ENCODE results near the gene IRF2BP2. TPM values are rescaled to one million over a fixed set of nuclear protein-coding genes. Genes with fewer than 3 reads are reported as not detected.

IRF2BP2 gene
- total and polyA plus RNA-seq, 4 experiments from 2014 or later: 23.9 to 164 (median 103) TPM

GRCh38 chr1:234582681-234583301, 27.2 kb downstream of the IRF2BP2 start:
- CTCF ChIA-PET (ENCODE audit: partially characterized antibody): interaction anchor here (1.2 kb wide), 1 partner anchor 83 kb away, joined by 3 read pairs; no protein-coding TSS in a partner anchor
- no peaks in the 10 kb centered on the region for H3K9me3 ChIP-seq (ENCODE audit: control insufficient read depth in 1 of 2, low read length in 2 of 2)
- peaks cover 1 to 4% of the 10 kb centered on the region in 2 donors for H3K27me3 Mint-ChIP-seq
- DNase-seq: no peak
- H3K27ac ChIP-seq (ENCODE audit: low read depth, low read length): no peak overlapping the region
- no peak overlapping the region for H3K4me3 Mint-ChIP-seq
- no peak overlapping the region for H3K27ac Mint-ChIP-seq
- H3K36me3 ChIP-seq (ENCODE audit: insufficient read depth, low read length): no peaks in the 10 kb centered on the region
- no peaks in the 10 kb centered on the region for H3K4me1 ChIP-seq (ENCODE audit: insufficient read depth, low read length)
- H3K4me3 ChIP-seq (ENCODE audit: low read length in 2 of 2): no peak overlapping the region
- intact Hi-C loops (cut with micrococcal nuclease): no loop called here
- H3K36me3 Mint-ChIP-seq: no peaks in the 10 kb centered on the region
- no peaks in the 10 kb centered on the region for H3K9me3 Mint-ChIP-seq
- POLR2A ChIA-PET (ENCODE audit: partially characterized antibody): interaction anchor here (0.6 kb wide), 1 partner anchor 108 kb away, joined by 3 read pairs; no protein-coding TSS in a partner anchor
- H3K4me1 Mint-ChIP-seq: peaks cover 0 to 2% (median 0%) of the 10 kb centered on the region in 4 donors
- no peaks in the 10 kb centered on the region for H3K27me3 ChIP-seq (ENCODE audit: insufficient read depth, low read length)

DNA sequence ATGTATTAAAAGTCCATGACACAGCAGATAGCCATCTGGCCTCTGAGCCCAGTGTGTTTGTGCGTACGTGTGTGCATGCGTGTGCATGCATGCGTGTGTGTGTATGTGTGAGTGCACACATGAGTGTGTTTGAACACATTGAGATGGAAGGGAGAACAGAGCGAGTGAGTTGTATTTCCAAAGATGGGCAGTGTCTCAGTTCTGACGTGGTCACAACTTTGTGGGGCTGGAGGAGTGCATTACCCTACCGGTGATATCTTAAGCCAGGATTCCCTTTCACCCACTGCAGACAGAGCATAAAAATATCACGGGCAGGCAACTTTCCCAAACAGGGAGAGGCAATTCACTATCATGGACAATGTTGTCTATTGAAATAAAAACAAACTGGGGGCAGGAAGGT, 27.8 kb downstream of the IRF2BP2 start:
- Histone ChIP-seq H3K9me3 (ENCODE audit: control insufficient read depth in 1 of 2, low read length in 2 of 2) (no peaks in the 10 kb centered on the region), H3K27me3 (ENCODE audit: insufficient read depth, low read length) (no peaks in the 10 kb centered on the region), H3K27ac (ENCODE audit: low read depth, low read length) (no peak overlapping the region), H3K36me3 (ENCODE audit: insufficient read depth, low read length) (no peaks in the 10 kb centered on the region), H3K4me1 (ENCODE audit: insufficient read depth, low read length) (no peaks in the 10 kb centered on the region), H3K4me3 (ENCODE audit: low read length in 2 of 2) (no peak overlapping the region)
- intact Hi-C loops (cut with micrococcal nuclease): no loop called here
- H3K36me3 Mint-ChIP-seq: no peaks in the 10 kb centered on the region
- ChIA-PET CTCF (ENCODE audit: partially characterized antibody) (no interaction called here), POLR2A (ENCODE audit: partially characterized antibody) (interaction anchor here (0.6 kb wide), 1 partner anchor 109 kb away, joined by 3 read pairs; no protein-coding TSS in a partner anchor)
- H3K4me3 Mint-ChIP-seq: no peak overlapping the region
- H3K9me3 Mint-ChIP-seq: no peaks in the 10 kb centered on the region
- DNase-seq: no peak
- peak overlapping the region in 1 of 7 donors; percentile 67 for H3K27ac Mint-ChIP-seq
- peaks cover 0 to 2% (median 0%) of the 10 kb centered on the region in 4 donors for H3K4me1 Mint-ChIP-seq
- peaks cover 1 to 4% of the 10 kb centered on the region in 2 donors for H3K27me3 Mint-ChIP-seq

DNA sequence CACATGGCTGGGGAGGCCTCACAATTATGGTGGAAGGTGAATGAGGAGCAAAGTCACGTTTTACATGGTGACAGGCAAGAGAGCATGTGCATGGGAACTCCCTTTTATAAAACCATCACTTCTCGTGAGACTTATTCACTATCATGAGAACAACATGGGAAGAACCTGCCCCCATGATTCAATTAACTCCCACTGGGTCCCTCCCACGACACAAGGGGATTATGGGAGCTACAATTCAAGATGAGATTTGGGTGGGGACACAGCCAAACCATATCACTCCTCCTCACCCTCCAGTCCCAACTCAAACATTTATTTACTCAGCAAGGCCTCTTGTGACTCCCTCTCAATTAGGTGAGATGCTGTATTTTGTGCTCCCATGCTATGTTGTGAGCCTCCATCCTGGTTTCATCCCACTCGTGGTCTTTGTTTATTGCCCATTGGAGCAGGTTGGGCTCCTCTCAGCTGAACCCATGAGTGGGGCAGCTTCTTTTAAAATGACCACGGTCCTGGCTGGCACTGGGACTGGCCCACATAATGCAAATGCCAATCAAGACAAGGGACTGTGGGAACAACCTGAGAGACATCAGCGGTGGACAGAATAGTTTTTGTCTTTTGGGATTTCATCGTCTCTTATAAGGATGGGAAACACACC, 28.8 kb downstream of the IRF2BP2 start:
- H3K27ac ChIP-seq (ENCODE audit: low read depth, low read length): no peak overlapping the region
- H3K9me3 Mint-ChIP-seq: no peaks in the 10 kb centered on the region
- no peaks in the 10 kb centered on the region for H3K27me3 ChIP-seq (ENCODE audit: insufficient read depth, low read length)
- CTCF ChIA-PET (ENCODE audit: partially characterized antibody): interaction anchor here (0.6 kb wide), 1 partner anchor 242 kb away, joined by 3 read pairs; no protein-coding TSS in a partner anchor
- no peak overlapping the region for H3K4me3 ChIP-seq (ENCODE audit: low read length in 2 of 2)
- no peaks in the 10 kb centered on the region for H3K36me3 Mint-ChIP-seq
- no peaks in the 10 kb centered on the region for H3K9me3 ChIP-seq (ENCODE audit: control insufficient read depth in 1 of 2, low read length in 2 of 2)
- H3K27me3 Mint-ChIP-seq: peaks cover 1 to 4% of the 10 kb centered on the region in 2 donors
- no peak for DNase-seq
- H3K36me3 ChIP-seq (ENCODE audit: insufficient read depth, low read length): no peaks in the 10 kb centered on the region
- H3K4me1 ChIP-seq (ENCODE audit: insufficient read depth, low read length): no peaks in the 10 kb centered on the region
- intact Hi-C loops (cut with micrococcal nuclease): no loop called here
- peaks cover 0 to 2% (median 0%) of the 10 kb centered on the region in 4 donors for H3K4me1 Mint-ChIP-seq
- POLR2A ChIA-PET (ENCODE audit: partially characterized antibody): no interaction called here
- no peak overlapping the region for H3K27ac Mint-ChIP-seq
- no peak overlapping the region for H3K4me3 Mint-ChIP-seq

- H3K9me3 ChIP-seq (ENCODE audit: control insufficient read depth in 1 of 2, low read length in 2 of 2): no peaks in the 10 kb centered on the region
- H3K9me3 Mint-ChIP-seq: no peaks in the 10 kb centered on the region
- H3K36me3 ChIP-seq (ENCODE audit: insufficient read depth, low read length): no peaks in the 10 kb centered on the region
- peaks cover 0 to 2% (median 0%) of the 10 kb centered on the region in 4 donors for H3K4me1 Mint-ChIP-seq
- no peak overlapping the region for H3K4me3 Mint-ChIP-seq
- DNase-seq: no peak
- H3K4me3 ChIP-seq (ENCODE audit: low read length in 2 of 2): no peak overlapping the region
- H3K36me3 Mint-ChIP-seq: no peaks in the 10 kb centered on the region
- no peak overlapping the region for H3K27ac Mint-ChIP-seq
- POLR2A ChIA-PET (ENCODE audit: partially characterized antibody): no interaction called here
- no peaks in the 10 kb centered on the region for H3K4me1 ChIP-seq (ENCODE audit: insufficient read depth, low read length)
- H3K27me3 Mint-ChIP-seq: peaks cover 1 to 4% of the 10 kb centered on the region in 2 donors
- H3K27ac ChIP-seq (ENCODE audit: low read depth, low read length): no peak overlapping the region
- CTCF ChIA-PET (ENCODE audit: partially characterized antibody): no interaction called here
- intact Hi-C loops (cut with micrococcal nuclease): no loop called here
- no peaks in the 10 kb centered on the region for H3K27me3 ChIP-seq (ENCODE audit: insufficient read depth, low read length)
These were observed 30.0 kb downstream of the IRF2BP2 start for GRCh38 chr1:234579967-234580366.

GRCh38 chr1:234578735-234579134, 31.2 kb downstream of the IRF2BP2 start:
- no peak overlapping the region for H3K27ac Mint-ChIP-seq
- Histone ChIP-seq H3K27ac (ENCODE audit: low read depth, low read length) (no peak overlapping the region), H3K36me3 (ENCODE audit: insufficient read depth, low read length) (no peaks in the 10 kb centered on the region), H3K9me3 (ENCODE audit: control insufficient read depth in 1 of 2, low read length in 2 of 2) (no peaks in the 10 kb centered on the region), H3K4me1 (ENCODE audit: insufficient read depth, low read length) (no peaks in the 10 kb centered on the region), H3K4me3 (ENCODE audit: low read length in 2 of 2) (no peak overlapping the region), H3K27me3 (ENCODE audit: insufficient read depth, low read length) (no peaks in the 10 kb centered on the region)
- H3K36me3 Mint-ChIP-seq: no peaks in the 10 kb centered on the region
- no peak overlapping the region for H3K4me3 Mint-ChIP-seq
- ChIA-PET CTCF (ENCODE audit: partially characterized antibody) (no interaction called here), POLR2A (ENCODE audit: partially characterized antibody) (no interaction called here)
- no peak for DNase-seq
- peaks cover 1 to 4% of the 10 kb centered on the region in 2 donors for H3K27me3 Mint-ChIP-seq
- no peaks in the 10 kb centered on the region for H3K4me1 Mint-ChIP-seq
- intact Hi-C loops (cut with micrococcal nuclease): no loop called here
- no peaks in the 10 kb centered on the region for H3K9me3 Mint-ChIP-seq

GRCh38 chr1:234578087-234578486, 31.9 kb downstream of the IRF2BP2 start:
- Histone ChIP-seq H3K9me3 (ENCODE audit: control insufficient read depth in 1 of 2, low read length in 2 of 2) (no peaks in the 10 kb centered on the region), H3K4me3 (ENCODE audit: low read length in 2 of 2) (no peak overlapping the region), H3K4me1 (ENCODE audit: insufficient read depth, low read length) (no peaks in the 10 kb centered on the region), H3K36me3 (ENCODE audit: insufficient read depth, low read length) (no peaks in the 10 kb centered on the region), H3K27me3 (ENCODE audit: insufficient read depth, low read length) (no peaks in the 10 kb centered on the region), H3K27ac (ENCODE audit: low read depth, low read length) (no peak overlapping the region)
- H3K36me3 Mint-ChIP-seq: no peaks in the 10 kb centered on the region
- H3K9me3 Mint-ChIP-seq: no peaks in the 10 kb centered on the region
- ChIA-PET CTCF (ENCODE audit: partially characterized antibody) (no interaction called here), POLR2A (ENCODE audit: partially characterized antibody) (no interaction called here)
- intact Hi-C loops (cut with micrococcal nuclease): no loop called here
- H3K27ac Mint-ChIP-seq: no peak overlapping the region
- H3K27me3 Mint-ChIP-seq: peaks cover 1 to 4% of the 10 kb centered on the region in 2 donors
- no peaks in the 10 kb centered on the region for H3K4me1 Mint-ChIP-seq
- DNase-seq: no peak
- no peak overlapping the region for H3K4me3 Mint-ChIP-seq

GRCh38 chr1:234573711-234574299, 36.2 kb downstream of the IRF2BP2 start:
- ChIA-PET CTCF (ENCODE audit: partially characterized antibody) (no interaction called here), POLR2A (ENCODE audit: partially characterized antibody) (no interaction called here)
- Mint-ChIP-seq H3K4me1 (no peaks in the 10 kb centered on the region), H3K27ac (peak overlapping the region in 1 of 7 donors; percentile 2), H3K4me3 (no peak overlapping the region), H3K9me3 (no peaks in the 10 kb centered on the region), H3K27me3 (peaks cover 1 to 4% of the 10 kb centered on the region in 2 donors), H3K36me3 (no peaks in the 10 kb centered on the region)
- DNase-seq: no peak
- intact Hi-C loops (cut with micrococcal nuclease): no loop called here
- H3K4me1 ChIP-seq (ENCODE audit: insufficient read depth, low read length): no peaks in the 10 kb centered on the region
- no peak overlapping the region for H3K27ac ChIP-seq (ENCODE audit: low read depth, low read length)
- H3K9me3 ChIP-seq (ENCODE audit: control insufficient read depth in 1 of 2, low read length in 2 of 2): no peaks in the 10 kb centered on the region
- H3K36me3 ChIP-seq (ENCODE audit: insufficient read depth, low read length): no peaks in the 10 kb centered on the region
- H3K4me3 ChIP-seq (ENCODE audit: low read length in 2 of 2): no peak overlapping the region
- H3K27me3 ChIP-seq (ENCODE audit: insufficient read depth, low read length): no peaks in the 10 kb centered on the region

All from CD4-positive, alpha-beta memory T cell (primary cell).